HEK293T (cell line): ENCODE data around the gene C1QTNF8.

Experiments used
- FOXA1 ChIP-seq: fragments of 450-650 bp; IDR thresholded peaks from 2 replicates; pipeline ENCODE4 v1.6.1; 2016; ENCODE audit warnings: mild to moderate bottlenecking
- FOXK2 ChIP-seq: fragments of 450-650 bp; IDR thresholded peaks from 2 replicates; pipeline ENCODE4 v1.6.1; 2016; ENCODE audit warnings: mild to moderate bottlenecking

DNA sequence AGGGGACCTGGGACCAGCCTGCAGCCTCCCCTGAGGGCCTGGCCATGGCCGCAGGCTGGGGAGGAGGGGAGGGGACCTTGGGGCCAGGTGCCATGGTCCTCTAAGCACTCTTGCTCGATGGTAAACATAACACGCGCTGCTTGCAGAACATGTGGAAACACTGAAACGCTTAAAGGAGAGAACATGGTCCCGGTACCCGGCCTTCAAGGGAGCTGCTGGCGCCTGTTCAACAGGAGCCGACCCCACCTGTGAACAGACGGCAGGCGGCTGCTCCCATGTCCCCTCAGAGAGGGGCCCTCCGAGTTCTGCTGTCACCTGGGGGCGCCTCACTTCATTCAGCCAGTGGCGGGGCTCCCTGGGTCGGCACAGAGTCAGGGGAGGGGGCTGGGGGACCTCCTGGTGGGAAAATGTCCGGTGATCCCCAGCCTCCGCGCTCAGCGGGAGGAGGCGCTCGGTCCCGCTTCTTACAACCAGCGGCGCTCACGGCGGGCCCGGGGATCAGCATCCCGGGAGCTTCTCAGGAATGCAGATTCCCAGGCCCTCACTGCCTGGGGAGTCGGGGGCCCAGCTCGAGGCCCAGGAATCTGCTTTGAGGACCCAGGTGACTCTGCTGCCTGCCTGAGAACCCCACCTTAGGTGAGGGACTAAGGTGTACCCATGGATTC lies 24.4 kb downstream of the C1QTNF8 start:
- no peak for TF ChIP-seq FOXA1
- no peak for TF ChIP-seq FOXK2
